OCI-LY3 (cell line): ENCODE data around the gene PRKCE.

ENCODE experiments used
- EZH2phosphoT487 ChIP-seq: fragments of 200-600 bp; shearing (Covaris generic); IDR thresholded peaks from 2 replicates; pipeline ENCODE4 v1.6.1; 2018; ENCODE audit warnings: antibody characterized with exemption, mixed run types, low read depth
- TF ChIP-seq, protein P1 (sequence below): fragments of 200-600, 300-600 bp; sonication (generic); IDR thresholded peaks from 2 replicates; pipeline ENCODE4 v1.5.1; 2014; ENCODE audit warnings: antibody characterized with exemption, low read length, low read depth

DNA sequence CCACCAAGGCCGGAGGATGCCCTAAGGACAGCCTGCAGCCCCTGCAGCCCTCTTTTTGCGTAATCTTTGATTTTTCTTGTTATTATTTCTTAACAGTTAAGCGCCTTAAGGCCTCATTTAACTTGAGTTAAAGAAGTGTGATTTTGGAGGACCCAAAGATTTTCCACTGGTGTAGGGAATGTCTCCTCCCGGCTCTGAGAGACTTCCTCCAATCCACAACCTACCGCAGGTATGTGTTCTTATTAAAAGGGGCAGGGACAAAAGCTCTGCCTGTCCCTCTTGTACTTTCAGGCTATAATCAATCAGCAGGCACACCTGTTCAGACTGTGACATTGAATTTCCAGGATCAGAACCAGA, 285.1 kb downstream of the PRKCE start:
- TF ChIP-seq, protein P1, sequence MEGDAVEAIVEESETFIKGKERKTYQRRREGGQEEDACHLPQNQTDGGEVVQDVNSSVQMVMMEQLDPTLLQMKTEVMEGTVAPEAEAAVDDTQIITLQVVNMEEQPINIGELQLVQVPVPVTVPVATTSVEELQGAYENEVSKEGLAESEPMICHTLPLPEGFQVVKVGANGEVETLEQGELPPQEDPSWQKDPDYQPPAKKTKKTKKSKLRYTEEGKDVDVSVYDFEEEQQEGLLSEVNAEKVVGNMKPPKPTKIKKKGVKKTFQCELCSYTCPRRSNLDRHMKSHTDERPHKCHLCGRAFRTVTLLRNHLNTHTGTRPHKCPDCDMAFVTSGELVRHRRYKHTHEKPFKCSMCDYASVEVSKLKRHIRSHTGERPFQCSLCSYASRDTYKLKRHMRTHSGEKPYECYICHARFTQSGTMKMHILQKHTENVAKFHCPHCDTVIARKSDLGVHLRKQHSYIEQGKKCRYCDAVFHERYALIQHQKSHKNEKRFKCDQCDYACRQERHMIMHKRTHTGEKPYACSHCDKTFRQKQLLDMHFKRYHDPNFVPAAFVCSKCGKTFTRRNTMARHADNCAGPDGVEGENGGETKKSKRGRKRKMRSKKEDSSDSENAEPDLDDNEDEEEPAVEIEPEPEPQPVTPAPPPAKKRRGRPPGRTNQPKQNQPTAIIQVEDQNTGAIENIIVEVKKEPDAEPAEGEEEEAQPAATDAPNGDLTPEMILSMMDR: 0 out of 2 replicates have a peak, but pooled peaks have one; percentile 3
- TF ChIP-seq EZH2phosphoT487: no peak
